Measurements from ENCODE around the gene RFX7. TPM values are rescaled to one million over a fixed set of nuclear protein-coding genes. Genes with fewer than 3 reads are reported as not detected.

The RFX7 gene
- total RNA-seq, 4 donors from 2014 or later = 9.6 to 20.6 (median 16.2) TPM

DNA sequence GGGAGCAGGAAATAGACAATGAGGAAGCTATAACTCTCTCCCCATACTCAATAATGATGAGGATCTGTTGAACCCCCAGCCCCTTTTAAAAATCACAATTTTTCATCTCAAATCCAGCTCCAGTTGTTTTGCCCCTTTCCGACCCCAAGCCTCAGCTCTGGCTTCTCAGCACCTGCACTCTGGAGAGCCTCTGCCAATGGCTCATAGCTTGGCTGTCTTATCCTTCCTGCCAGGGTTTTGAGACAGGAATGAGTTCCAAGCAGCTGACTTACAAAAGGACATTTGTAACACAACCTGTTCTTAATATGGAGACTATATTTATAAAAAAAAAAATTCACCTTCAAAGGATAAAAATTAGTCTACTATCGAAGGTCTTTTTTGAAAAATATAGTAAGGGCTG, 144.4 kb downstream of the RFX7 start:
- Histone ChIP-seq H3K36me3 (peaks cover 0 to 46% (median 3%) of the 10 kb centered on the region in 3 donors), H3K27me3 (no peaks in the 10 kb centered on the region), H3K9me3 (no peaks in the 10 kb centered on the region), H3K4me3 (no peak overlapping the region), H3K4me1 (no peaks in the 10 kb centered on the region), H3K27ac (no peak overlapping the region)
- TF ChIP-seq POLR2A (IDR thresholded peaks at IDR 0.05) = no peak
- TF ChIP-seq, protein P1, sequence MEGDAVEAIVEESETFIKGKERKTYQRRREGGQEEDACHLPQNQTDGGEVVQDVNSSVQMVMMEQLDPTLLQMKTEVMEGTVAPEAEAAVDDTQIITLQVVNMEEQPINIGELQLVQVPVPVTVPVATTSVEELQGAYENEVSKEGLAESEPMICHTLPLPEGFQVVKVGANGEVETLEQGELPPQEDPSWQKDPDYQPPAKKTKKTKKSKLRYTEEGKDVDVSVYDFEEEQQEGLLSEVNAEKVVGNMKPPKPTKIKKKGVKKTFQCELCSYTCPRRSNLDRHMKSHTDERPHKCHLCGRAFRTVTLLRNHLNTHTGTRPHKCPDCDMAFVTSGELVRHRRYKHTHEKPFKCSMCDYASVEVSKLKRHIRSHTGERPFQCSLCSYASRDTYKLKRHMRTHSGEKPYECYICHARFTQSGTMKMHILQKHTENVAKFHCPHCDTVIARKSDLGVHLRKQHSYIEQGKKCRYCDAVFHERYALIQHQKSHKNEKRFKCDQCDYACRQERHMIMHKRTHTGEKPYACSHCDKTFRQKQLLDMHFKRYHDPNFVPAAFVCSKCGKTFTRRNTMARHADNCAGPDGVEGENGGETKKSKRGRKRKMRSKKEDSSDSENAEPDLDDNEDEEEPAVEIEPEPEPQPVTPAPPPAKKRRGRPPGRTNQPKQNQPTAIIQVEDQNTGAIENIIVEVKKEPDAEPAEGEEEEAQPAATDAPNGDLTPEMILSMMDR (IDR thresholded peaks at IDR 0.05) = no peak
- no peak for DNase-seq

DNA sequence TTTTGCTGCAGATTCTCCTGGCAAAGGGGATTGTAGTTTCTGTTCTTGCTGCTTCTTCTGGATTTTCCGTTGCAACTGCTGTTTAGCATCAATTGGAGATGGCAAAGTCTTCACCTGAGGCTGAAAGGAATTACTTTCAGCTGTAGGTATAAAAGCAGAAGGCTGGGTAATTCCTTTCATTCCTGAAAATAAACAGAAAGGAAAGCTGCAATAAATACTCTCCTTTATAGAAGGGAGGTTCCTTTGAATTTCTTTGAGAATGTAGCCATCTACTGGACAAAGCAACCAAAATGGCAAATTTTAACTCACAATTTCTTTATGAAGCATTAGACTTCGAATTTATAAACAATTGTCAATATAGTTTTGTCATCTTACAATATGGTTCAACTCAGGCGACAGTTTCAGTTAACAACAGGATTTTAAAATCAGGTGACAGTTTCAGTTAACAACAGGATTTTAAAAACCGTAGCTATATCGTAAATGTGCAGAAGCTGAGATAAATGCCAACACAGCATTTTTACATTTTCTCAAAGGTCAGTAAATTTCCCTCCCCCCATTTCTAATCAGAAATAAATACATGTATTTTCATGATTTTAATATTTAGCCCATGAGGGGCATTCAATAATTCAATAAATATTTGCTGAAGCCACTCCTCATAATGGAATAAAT, 145.3 kb downstream of the RFX7 start:
- no peak overlapping the region for H3K27ac ChIP-seq
- DNase-seq = no peak

DNA sequence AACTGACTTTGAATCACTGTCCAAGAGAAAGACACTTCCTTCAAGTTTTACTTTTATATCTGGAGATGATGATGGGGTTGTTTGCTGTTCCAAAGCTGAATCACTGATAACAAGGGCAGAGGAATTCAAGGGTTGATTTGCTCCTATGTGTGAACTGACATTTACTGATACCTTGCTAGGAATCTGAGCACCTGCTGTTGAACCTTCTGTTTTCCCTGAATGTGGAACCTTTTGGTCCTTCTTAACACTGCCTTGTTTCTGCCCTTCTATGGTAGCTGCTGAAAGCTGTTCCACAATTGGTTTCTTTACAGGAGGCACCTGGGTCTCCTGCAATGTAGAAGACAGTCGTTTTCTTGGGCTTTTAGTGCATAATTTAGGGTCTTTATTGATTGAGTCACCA, 148.3 kb downstream of the RFX7 start:
- Histone ChIP-seq H3K9me3 (no peaks in the 10 kb centered on the region), H3K27me3 (no peaks in the 10 kb centered on the region), H3K4me3 (no peak overlapping the region), H3K4me1 (no peaks in the 10 kb centered on the region), H3K27ac (no peak overlapping the region), H3K36me3 (peaks cover 0 to 52% (median 3%) of the 10 kb centered on the region in 3 donors)
- no peak for TF ChIP-seq POLR2A (IDR thresholded peaks at IDR 0.05)
- TF ChIP-seq, protein P1 (IDR thresholded peaks at IDR 0.05) = no peak
- DNase-seq = no peak

More for the DNA sequence above, 145.3 kb downstream of the RFX7 start:
- no peak for TF ChIP-seq POLR2A (IDR thresholded peaks at IDR 0.05)
- TF ChIP-seq, protein P1 (IDR thresholded peaks at IDR 0.05) = no peak
- Histone ChIP-seq H3K4me1 (no peaks in the 10 kb centered on the region), H3K9me3 (no peaks in the 10 kb centered on the region), H3K27me3 (no peaks in the 10 kb centered on the region), H3K4me3 (no peak overlapping the region), H3K36me3 (peaks cover 0 to 56% (median 3%) of the 10 kb centered on the region in 3 donors)

DNA sequence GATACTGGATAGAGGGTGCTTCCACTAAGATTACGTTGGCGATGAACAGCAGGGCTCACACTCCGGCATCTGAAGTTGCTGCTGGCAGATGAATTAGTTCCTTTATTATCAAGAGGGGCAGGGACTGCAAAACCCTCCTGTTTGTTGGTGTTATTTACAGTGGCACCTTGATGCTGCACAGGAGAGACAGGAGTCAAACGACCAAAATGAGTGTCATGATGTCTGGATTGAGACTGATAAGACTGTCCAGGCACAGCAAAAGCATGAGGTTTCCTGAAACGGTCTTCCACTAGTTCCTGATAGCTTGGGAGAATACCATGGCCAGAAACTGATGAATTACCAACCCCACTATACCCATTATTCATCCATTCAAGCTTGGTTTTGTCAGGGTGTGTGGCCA, 149.5 kb downstream of the RFX7 start:
- no peak for DNase-seq
- Histone ChIP-seq H3K4me1 (no peaks in the 10 kb centered on the region), H3K27ac (no peak overlapping the region), H3K27me3 (no peaks in the 10 kb centered on the region), H3K36me3 (peaks cover 0 to 52% (median 0%) of the 10 kb centered on the region in 3 donors), H3K4me3 (no peak overlapping the region), H3K9me3 (no peaks in the 10 kb centered on the region)
- no peak for TF ChIP-seq POLR2A (IDR thresholded peaks at IDR 0.05)
- TF ChIP-seq, protein P1 (IDR thresholded peaks at IDR 0.05) = no peak

DNA sequence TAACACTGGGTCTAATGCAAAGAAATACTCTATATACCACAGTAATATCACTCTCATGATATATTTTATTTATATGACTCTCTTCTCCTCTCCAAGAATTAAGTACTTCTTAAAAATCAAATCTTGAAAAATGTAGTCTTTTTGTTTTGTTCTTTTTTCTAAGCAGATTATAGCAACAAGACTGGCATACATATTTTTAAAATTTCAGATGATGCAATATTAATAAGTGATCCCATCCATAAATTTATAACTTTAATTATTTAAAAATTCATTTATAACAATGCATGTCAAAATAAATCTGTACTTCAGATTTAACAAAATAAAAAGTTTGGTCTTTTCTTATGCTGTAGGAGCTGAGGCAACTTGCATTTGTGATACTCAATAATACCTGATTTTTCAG, 155.3 kb downstream of the RFX7 start:
- TF ChIP-seq, protein P1 (IDR thresholded peaks at IDR 0.05) = no peak
- no peak for TF ChIP-seq POLR2A (IDR thresholded peaks at IDR 0.05)
- no peak overlapping the region for H3K27ac ChIP-seq
- peaks cover 0 to 4% (median 0%) of the 10 kb centered on the region in 3 donors for H3K36me3 ChIP-seq
- H3K4me3 ChIP-seq = no peak overlapping the region
- H3K9me3 ChIP-seq = no peaks in the 10 kb centered on the region
- no peak for DNase-seq
- H3K4me1 ChIP-seq = no peaks in the 10 kb centered on the region
- H3K27me3 ChIP-seq = no peaks in the 10 kb centered on the region

Measured in Peyer's patch (tissue), 4 donors.